ENCODE measurements around the gene MSH2. TPM values are rescaled to one million over a fixed set of nuclear protein-coding genes. Genes with fewer than 3 reads are reported as not detected.

The MSH2 gene
- total RNA-seq, 1 experiment from 2014 or later, result 139 TPM

DNA sequence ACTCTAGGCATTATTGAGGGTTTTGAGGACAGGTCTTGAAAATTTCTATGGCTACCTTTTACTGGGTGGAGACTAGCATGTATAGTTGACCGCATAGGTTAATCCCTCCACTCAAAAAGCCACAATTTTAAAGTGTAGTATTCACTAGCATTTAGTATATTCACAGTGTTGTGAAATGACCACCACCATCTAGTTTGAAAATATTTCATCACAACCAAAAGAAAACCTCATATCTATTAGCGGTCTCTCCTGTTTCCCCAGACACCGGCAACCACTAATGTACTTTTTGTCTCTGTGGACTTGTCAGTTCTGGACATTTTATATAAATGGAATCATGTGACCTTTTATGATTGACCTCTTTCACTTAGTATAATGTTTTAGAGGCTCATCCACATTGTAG lies 53.9 kb downstream of the MSH2 start:
- Histone ChIP-seq H2AK5ac (ENCODE audit: insufficient read length, low read length) (no peak overlapping the region), H3K27me3 (ENCODE audit: insufficient read depth, low read length) (no peaks in the 10 kb centered on the region), H2BK12ac (ENCODE audit: insufficient read length, low read depth, low read length) (no peak overlapping the region), H3K9ac (ENCODE audit: extremely low read depth, insufficient read length, low read length) (no peak overlapping the region), H3K14ac (ENCODE audit: insufficient read depth, low read length) (no peak overlapping the region), H3K79me1 (ENCODE audit: insufficient read depth, low read depth, low read length, poor library complexity, severe bottlenecking) (peaks cover 5% of the 10 kb centered on the region), H2BK120ac (ENCODE audit: low read depth, low read length, poor library complexity, severe bottlenecking) (no peak overlapping the region), H3K9me3 (ENCODE audit: control insufficient read depth, low read depth, low read length) (no peaks in the 10 kb centered on the region), H3K23me2 (ENCODE audit: insufficient read length, low read depth, low read length, poor library complexity, severe bottlenecking) (no peaks in the 10 kb centered on the region), H4K20me1 (ENCODE audit: control insufficient read depth, insufficient read depth, insufficient read length) (no peaks in the 10 kb centered on the region), H3K27ac (ENCODE audit: insufficient read length, low read depth, low read length) (no peak overlapping the region), H2BK15ac (ENCODE audit: low read depth, low read length) (no peak overlapping the region), H3K4me2 (ENCODE audit: insufficient read depth, insufficient read length, low read length) (no peak overlapping the region), H2BK20ac (ENCODE audit: low read depth, low read length, poor library complexity, severe bottlenecking) (no peak overlapping the region), H4K8ac (replicated peaks; ENCODE audit: insufficient read length, low read depth, low read length) (no peak overlapping the region), H3K4me1 (ENCODE audit: insufficient read depth, low read length) (no peaks in the 10 kb centered on the region), H3T11ph (ENCODE audit: low read length) (no peak overlapping the region), H4K5ac (ENCODE audit: insufficient read length, low read depth, low read length) (no peak overlapping the region), H2AFZ (ENCODE audit: low read length) (no peak overlapping the region), H3K79me2 (ENCODE audit: insufficient read depth, low read length) (no peaks in the 10 kb centered on the region), H4K91ac (ENCODE audit: insufficient read length, low read depth, low read length) (no peak overlapping the region), H2BK5ac (ENCODE audit: insufficient read length, low read length) (no peak overlapping the region), H3K23ac (ENCODE audit: insufficient read length, low read depth, low read length) (no peak overlapping the region), H3K4ac (ENCODE audit: low read depth, low read length) (no peak overlapping the region), H3K56ac (ENCODE audit: insufficient read length, low read depth, low read length) (no peak overlapping the region), H3K18ac (ENCODE audit: insufficient read length, low read depth, low read length) (no peak overlapping the region)
- no peaks in the 10 kb centered on the region; a peak in 1 of 5 replicates for H3K9me3 Mint-ChIP-seq
- WGBS (ENCODE audit: extremely low coverage, insufficient read length, low lambda C conversion rate), result no CpG with 5 or more reads among the region's 3 CpGs
- peaks cover 46 to 62% (median 57%) of the 10 kb centered on the region in 3 experiments for H3K36me3 Mint-ChIP-seq (ENCODE audit: insufficient read depth in 1 of 3, low read depth in 3 of 3)
- no peaks in the 10 kb centered on the region for H3K27me3 Mint-ChIP-seq (ENCODE audit: low read depth)
- H3K4me1 Mint-ChIP-seq, result peaks cover 5 to 9% of the 10 kb centered on the region in 2 experiments; a peak in 3 of 4 replicates
- TF ChIP-seq, protein P1, sequence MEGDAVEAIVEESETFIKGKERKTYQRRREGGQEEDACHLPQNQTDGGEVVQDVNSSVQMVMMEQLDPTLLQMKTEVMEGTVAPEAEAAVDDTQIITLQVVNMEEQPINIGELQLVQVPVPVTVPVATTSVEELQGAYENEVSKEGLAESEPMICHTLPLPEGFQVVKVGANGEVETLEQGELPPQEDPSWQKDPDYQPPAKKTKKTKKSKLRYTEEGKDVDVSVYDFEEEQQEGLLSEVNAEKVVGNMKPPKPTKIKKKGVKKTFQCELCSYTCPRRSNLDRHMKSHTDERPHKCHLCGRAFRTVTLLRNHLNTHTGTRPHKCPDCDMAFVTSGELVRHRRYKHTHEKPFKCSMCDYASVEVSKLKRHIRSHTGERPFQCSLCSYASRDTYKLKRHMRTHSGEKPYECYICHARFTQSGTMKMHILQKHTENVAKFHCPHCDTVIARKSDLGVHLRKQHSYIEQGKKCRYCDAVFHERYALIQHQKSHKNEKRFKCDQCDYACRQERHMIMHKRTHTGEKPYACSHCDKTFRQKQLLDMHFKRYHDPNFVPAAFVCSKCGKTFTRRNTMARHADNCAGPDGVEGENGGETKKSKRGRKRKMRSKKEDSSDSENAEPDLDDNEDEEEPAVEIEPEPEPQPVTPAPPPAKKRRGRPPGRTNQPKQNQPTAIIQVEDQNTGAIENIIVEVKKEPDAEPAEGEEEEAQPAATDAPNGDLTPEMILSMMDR (conservative IDR thresholded peaks at IDR 0.05), result no peak
- H3K4me3 Mint-ChIP-seq, result no peak overlapping the region
- H3K27ac Mint-ChIP-seq, result no peak overlapping the region
- DNase-seq, result no peak
